ENCODE data around the gene PRKAG2.

PRKAG2 gene

DNA sequence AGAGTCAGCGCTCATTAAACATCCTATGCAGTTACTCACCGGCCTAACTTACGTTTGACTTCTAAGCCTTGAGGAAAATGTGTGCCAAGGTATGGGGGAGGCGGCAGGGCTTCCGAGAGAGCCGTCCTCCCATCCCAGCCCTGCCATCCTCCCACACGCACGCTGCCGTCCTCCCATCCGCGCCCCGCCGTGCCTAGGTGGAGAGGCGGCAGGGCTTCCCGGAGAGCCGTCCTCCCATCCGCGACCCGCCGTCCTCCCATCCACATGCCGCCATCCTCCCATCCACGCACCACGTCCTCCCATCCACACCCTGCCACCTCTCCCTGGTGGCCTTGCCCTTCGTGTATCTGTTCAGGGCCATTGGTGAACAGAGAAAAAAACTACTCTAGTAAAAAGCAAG, 162.7 kb downstream of the PRKAG2 start:
- H3K4me1 ChIP-seq (ENCODE audit: control insufficient read depth in 1 of 2, insufficient read depth in 1 of 2, low read depth in 1 of 2, low read length in 1 of 2) = no peaks in the 10 kb centered on the region
- H3K27me3 ChIP-seq = no peaks in the 10 kb centered on the region
- H3K4me3 ChIP-seq (ENCODE audit: low read depth in 1 of 2, low read length in 1 of 2) = no peak overlapping the region
- TF ChIP-seq, protein P1, sequence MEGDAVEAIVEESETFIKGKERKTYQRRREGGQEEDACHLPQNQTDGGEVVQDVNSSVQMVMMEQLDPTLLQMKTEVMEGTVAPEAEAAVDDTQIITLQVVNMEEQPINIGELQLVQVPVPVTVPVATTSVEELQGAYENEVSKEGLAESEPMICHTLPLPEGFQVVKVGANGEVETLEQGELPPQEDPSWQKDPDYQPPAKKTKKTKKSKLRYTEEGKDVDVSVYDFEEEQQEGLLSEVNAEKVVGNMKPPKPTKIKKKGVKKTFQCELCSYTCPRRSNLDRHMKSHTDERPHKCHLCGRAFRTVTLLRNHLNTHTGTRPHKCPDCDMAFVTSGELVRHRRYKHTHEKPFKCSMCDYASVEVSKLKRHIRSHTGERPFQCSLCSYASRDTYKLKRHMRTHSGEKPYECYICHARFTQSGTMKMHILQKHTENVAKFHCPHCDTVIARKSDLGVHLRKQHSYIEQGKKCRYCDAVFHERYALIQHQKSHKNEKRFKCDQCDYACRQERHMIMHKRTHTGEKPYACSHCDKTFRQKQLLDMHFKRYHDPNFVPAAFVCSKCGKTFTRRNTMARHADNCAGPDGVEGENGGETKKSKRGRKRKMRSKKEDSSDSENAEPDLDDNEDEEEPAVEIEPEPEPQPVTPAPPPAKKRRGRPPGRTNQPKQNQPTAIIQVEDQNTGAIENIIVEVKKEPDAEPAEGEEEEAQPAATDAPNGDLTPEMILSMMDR (IDR thresholded peaks at IDR 0.05) = no peak
- H3K27ac ChIP-seq = no peak overlapping the region
- no peaks in the 10 kb centered on the region for H3K36me3 ChIP-seq
- no peaks in the 10 kb centered on the region for H3K9me3 ChIP-seq

- H3K36me3 ChIP-seq = no peaks in the 10 kb centered on the region
- no peaks in the 10 kb centered on the region for H3K27me3 ChIP-seq
- no peak overlapping the region for H3K27ac ChIP-seq
- TF ChIP-seq, protein P1 (IDR thresholded peaks at IDR 0.05) = no peak
- no peak overlapping the region for H3K4me3 ChIP-seq (ENCODE audit: low read depth in 1 of 2, low read length in 1 of 2)
- H3K9me3 ChIP-seq = no peaks in the 10 kb centered on the region
- no peaks in the 10 kb centered on the region for H3K4me1 ChIP-seq (ENCODE audit: control insufficient read depth in 1 of 2, insufficient read depth in 1 of 2, low read depth in 1 of 2, low read length in 1 of 2)
Observed at GRCh38 chr7:151712810-151713125, 164.1 kb downstream of the PRKAG2 start.

- TF ChIP-seq, protein P1 (IDR thresholded peaks at IDR 0.05) = no peak
- no peak overlapping the region for H3K4me3 ChIP-seq (ENCODE audit: low read depth in 1 of 2, low read length in 1 of 2)
Observed at GRCh38 chr7:151711906-151712809, 164.8 kb downstream of the PRKAG2 start.

GRCh38 chr7:151711435-151711872, 165.5 kb downstream of the PRKAG2 start:
- H3K4me1 ChIP-seq (ENCODE audit: control insufficient read depth in 1 of 2, insufficient read depth in 1 of 2, low read depth in 1 of 2, low read length in 1 of 2) = no peaks in the 10 kb centered on the region
- TF ChIP-seq, protein P1 (IDR thresholded peaks at IDR 0.05) = no peak
- H3K9me3 ChIP-seq = no peaks in the 10 kb centered on the region
- no peaks in the 10 kb centered on the region for H3K27me3 ChIP-seq
- H3K36me3 ChIP-seq = no peaks in the 10 kb centered on the region
- no peak overlapping the region for H3K27ac ChIP-seq
- no peak overlapping the region for H3K4me3 ChIP-seq (ENCODE audit: low read depth in 1 of 2, low read length in 1 of 2)

More at GRCh38 chr7:151711906-151712809, 164.8 kb downstream of the PRKAG2 start:
- H3K27ac ChIP-seq = no peak overlapping the region
- H3K36me3 ChIP-seq = no peaks in the 10 kb centered on the region
- H3K27me3 ChIP-seq = no peaks in the 10 kb centered on the region
- H3K9me3 ChIP-seq = no peaks in the 10 kb centered on the region
- H3K4me1 ChIP-seq (ENCODE audit: control insufficient read depth in 1 of 2, insufficient read depth in 1 of 2, low read depth in 1 of 2, low read length in 1 of 2) = no peaks in the 10 kb centered on the region

DNA sequence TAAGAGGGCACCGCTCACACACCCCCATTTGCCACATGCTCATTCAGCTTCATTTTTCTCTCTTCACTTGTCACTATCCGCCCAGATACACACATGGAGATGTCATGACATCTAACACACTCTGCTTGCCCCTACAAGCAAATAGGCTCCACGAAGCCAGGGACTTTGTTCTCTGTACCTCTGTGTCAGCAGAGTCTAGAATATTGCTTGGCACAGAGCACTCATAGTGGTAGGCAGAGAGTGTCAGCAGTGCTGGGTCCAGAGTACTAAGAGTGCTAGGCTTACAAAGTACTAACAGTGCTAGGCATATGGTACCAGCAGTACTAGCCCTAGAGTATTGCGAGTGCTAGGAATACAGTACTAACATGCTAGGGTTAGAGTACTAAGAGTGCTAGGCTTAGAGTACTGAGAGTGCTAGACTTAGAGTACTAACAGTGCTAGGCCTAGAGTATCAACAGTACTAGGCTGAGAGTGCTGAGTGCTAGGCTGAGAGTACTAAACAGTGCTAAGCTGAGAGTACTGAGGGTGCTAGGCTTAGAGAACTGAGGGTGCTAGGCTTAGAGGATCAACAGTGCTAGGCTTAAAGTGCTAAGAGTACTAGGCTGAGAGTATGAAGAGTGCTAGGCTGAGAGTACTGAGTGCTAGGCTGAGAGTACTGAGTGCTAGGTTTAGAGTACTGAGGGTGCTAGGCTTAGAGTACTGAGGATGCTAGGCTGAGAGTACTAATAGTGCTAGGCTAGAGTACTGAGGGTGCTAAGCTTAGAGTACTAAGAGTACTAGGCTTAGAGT, 166.1 kb downstream of the PRKAG2 start:
- TF ChIP-seq, protein P1 (IDR thresholded peaks at IDR 0.05) = no peak
- Histone ChIP-seq H3K36me3 (no peaks in the 10 kb centered on the region), H3K27ac (no peak overlapping the region), H3K4me1 (ENCODE audit: control insufficient read depth in 1 of 2, insufficient read depth in 1 of 2, low read depth in 1 of 2, low read length in 1 of 2) (no peaks in the 10 kb centered on the region), H3K9me3 (no peaks in the 10 kb centered on the region), H3K4me3 (ENCODE audit: low read depth in 1 of 2, low read length in 1 of 2) (no peak overlapping the region), H3K27me3 (no peaks in the 10 kb centered on the region)

All from neutrophil (primary cell).